Endothelial cell of coronary artery (primary cell): ENCODE data around the gene SPSB2. TPM values are rescaled to one million over a fixed set of nuclear protein-coding genes. Genes with fewer than 3 reads are reported as not detected.

Experiments used
- total RNA-seq: library from RNA; depleted of rRNA; stranded (reverse); fragments of >200 nt; gene quantifications from 2 replicates; pipeline ENCODE4 v1.2.3, GENCODE V29; 2014

The SPSB2 gene, protein sequence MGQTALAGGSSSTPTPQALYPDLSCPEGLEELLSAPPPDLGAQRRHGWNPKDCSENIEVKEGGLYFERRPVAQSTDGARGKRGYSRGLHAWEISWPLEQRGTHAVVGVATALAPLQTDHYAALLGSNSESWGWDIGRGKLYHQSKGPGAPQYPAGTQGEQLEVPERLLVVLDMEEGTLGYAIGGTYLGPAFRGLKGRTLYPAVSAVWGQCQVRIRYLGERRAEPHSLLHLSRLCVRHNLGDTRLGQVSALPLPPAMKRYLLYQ
- total RNA-seq = 3.2 and 3.5 TPM in 2 replicates

GRCh38 chr12:6873094-6874014 is at the start of gene SPSB2:
Gene SPSB2, minus strand, starts transcription at chr12:6873303. Its CDS starts 402 bp downstream, at chr12:6872901.

DNA sequence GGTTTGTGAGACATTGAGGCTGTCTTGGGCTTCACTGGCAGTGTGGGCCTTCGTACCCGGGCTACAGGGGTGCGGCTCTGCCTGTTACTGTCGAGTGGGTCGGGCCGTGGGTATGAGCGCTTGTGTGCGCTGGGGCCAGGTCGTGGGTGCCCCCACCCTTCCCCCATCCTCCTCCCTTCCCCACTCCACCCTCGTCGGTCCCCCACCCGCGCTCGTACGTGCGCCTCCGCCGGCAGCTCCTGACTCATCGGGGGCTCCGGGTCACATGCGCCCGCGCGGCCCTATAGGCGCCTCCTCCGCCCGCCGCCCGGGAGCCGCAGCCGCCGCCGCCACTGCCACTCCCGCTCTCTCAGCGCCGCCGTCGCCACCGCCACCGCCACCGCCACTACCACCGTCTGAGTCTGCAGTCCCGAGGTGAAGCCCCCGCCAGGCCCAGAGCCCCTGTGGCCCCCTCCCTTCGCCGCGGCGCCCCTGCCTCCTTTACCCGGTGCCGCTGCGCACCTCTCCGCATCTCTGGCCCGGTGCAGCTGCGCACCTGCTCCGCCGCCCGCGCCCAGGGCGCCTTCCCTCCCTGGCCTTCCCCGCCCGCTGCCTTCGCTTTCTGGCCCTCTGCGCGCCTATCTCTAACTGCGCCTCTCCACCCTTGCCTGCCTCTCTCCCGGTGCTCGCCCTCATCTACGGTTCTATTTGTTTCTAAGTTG is 41.3 kb upstream of the SPSB2 start, which contains the start of gene ENO2:
TSS of gene ENO2 (plus strand) at position 335 of the 701 bp plus-strand sequence. CDS start 1,253 bp downstream, outside the sequence.

DNA sequence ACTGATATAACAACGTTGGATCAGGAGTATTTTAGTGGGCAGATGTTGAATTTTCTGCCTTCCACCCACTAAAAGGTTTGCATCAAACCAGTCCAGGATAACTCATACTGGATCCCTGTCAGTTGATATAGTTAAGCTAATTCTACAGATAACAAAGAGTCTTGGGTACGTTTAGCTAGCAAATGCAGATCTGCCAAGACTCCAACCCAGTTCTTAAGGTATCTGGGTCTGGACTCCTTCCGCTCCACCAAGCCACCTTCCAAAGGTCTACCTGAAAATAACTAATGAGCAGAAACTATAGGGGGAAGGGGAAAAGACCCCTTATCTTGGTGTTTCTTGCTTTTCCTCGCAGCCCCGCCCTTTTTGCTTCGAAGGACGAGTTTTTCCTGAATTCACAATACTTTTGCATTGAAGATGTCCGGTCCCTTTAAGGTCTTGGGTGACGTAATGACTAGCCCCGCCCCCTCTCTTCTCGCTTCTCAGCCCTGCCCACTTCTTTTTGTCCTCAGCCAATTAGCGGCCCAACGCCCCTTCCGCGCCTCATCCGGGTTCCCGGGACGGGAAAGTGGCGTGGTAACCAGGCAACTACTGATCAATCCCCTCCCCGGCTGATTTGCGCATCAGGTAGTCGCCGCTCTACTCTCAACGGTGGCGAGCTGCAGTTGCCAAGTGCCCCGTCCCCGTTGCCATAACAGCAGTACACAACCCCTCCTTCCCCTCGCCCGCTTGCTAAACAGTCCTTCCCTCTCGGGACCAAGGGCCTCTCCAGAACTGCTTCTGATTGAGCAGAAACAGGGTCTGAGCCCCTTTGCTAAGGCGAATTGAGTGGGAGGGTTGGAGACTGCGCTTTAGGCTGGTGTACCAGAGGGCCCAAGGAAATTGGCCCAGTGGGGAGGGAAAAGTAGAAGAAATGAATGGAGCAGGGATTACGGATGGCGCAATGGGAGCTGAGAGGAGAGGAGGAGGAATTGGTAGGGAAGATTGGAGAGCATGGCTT is 31.5 kb upstream of the SPSB2 start, which contains the start of gene LRRC23:
TSS of gene LRRC23 (plus strand) at position 543 of the 997 bp plus-strand sequence. CDS start 812 bp downstream, outside the sequence.

GRCh38 chr12:6867413-6868210 is 5.5 kb downstream of the SPSB2 start, which contains the start of gene TPI1:
Gene TPI1, plus strand, starts transcription at chr12:6867531. Its CDS starts 36 bp downstream, at chr12:6867567.

GRCh38 chr12:6851921-6852650 is 21.0 kb downstream of the SPSB2 start, which contains the start of gene USP5:
Gene USP5, plus strand, starts transcription at chr12:6852150. Its CDS starts 30 bp downstream, at chr12:6852180.

GRCh38 chr12:6851153-6851920 is 21.8 kb downstream of the SPSB2 start, which contains the start of gene CDCA3:
Gene CDCA3, minus strand, starts transcription at chr12:6851286. Its CDS starts 334 bp downstream, at chr12:6850952.

DNA sequence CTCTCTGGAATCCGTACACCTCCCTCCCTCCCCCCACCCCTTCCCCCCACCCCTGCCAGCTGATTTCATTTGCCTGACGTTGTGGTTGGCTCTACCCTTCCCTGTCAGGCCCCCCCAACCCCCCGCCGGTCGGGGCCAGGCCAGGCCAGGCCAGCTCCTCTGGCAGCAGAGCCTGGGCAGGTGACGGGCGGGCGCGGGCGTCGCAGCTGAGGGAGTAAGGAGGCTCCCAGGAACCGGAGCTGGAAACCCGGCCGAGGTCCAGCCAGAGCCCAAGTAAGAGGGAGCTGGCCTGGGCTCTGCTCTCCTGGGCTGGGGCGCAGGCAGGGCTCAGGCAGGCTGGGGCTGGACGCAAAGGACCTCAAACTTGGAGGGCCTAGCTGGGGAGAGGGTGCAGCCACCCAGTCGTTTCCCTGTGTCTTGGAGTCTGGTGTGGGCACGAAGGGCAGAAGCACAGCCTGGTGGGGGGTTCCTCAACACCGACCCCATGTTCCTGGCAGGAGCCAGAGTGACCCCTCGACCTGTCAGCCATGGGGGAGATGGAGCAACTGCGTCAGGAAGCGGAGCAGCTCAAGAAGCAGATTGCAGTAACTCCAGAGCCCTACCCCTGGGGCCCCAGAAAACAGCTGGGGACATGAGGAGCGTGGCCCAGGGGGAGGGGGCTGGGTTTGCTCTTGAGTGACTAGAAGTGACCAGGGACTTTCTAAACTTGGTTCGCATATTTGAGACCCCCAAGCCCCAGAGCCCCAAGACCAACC is 32.2 kb downstream of the SPSB2 start, which contains the start of gene GNB3:
TSS of gene GNB3 (plus strand) at position 165 of the 755 bp plus-strand sequence. CDS start at position 528, 363 bp downstream.

DNA sequence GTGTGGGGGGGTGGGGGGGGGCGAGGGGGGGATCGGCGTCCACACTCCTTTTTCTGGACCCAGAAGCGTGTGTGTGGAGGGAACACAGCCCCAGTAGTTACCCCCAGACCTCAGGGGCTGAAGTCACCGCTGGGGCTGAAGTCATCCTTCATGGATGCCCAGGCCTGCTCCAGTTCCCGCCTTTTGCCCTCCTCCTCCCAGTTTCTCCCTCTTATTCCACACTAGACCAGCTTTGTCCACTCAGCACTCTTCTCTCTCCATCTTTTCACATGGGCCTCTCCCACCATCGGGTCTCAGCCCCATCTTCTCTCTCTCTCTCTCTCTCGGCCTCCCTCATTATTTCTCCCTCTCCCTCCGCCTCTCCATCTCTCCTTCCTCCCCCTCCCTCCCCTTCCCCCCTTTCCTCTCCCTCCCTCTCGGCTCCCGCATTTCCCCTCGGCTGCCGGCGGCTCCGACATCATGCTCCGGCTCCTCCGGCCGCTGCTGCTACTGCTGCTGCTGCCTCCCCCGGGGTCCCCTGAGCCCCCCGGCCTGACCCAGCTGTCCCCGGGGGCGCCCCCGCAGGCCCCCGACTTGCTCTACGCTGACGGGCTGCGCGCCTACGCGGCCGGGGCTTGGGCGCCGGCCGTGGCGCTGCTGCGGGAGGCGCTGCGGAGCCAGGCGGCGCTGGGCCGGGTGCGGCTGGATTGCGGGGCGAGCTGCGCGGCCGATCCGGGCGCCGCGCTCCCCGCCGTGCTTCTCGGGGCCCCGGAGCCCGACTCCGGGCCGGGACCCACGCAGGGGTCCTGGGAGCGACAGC is 44.9 kb downstream of the SPSB2 start, which contains the start of gene P3H3:
TSS of gene P3H3 (plus strand) at position 426 of the 799 bp plus-strand sequence. CDS start at position 460, 34 bp downstream.

DNA sequence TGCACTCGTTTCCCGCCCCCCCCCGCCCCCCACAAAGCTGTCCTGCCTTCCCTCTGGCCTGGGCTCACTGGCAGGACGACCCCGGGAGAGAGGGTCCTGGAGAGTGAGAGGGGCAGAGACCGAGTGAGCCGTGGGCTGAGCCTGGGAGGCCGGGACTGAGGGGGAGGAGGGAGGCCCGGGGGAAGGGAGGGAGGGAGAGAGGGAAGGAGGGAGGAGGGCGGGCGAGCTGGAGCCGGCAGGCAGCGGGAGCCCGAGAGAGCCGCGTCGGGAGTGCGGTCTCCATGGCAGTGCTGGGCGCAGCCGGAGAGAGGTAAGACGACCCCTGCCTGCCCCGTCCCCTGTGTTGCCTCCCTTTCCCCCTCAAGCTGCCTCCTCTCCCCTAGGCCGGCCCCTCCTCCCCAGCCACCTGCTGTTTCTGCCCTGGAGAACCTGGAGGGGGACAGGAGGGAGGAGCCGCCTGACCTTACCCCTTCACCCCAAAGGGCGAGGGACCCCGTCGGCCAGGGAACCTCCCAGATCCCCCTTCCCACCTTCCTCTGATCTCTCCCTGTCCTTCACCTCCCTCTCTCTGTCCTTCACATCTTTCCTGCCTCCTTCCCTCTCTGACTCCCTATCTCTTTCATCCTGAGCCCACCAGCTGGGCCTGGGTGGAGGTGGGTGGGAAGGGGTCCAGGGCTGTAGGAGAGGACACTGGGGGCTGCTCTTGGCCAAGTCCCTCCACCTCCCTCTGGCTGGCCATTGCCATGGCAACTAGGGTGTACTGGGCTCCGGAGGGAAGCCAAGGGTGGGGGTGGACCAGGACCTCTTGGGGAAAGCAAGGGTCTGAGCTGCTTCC is 51.3 kb downstream of the SPSB2 start, which contains the start of gene GPR162:
TSS of gene GPR162 (plus strand) at position 231 of the 835 bp plus-strand sequence. CDS start 2,078 bp downstream, outside the sequence.

Other genes with a start within 250 kb of the SPSB2 start
- not detected in 2 replicates for gene LPAR5, start 237.3 kb downstream of the SPSB2 start, total RNA-seq
- gene ACRBP, start 225.9 kb downstream of the SPSB2 start, total RNA-seq = 0.27 and 0.28 TPM in 2 replicates
- gene ING4, start 210.2 kb downstream of the SPSB2 start, total RNA-seq = 32.6 and 35.5 TPM in 2 replicates
- 9.0 and 12.4 TPM in 2 replicates for gene ZNF384, start 183.9 kb downstream of the SPSB2 start, total RNA-seq
- gene PIANP, start 172.5 kb downstream of the SPSB2 start, total RNA-seq = under 0.01 TPM in 1 of 2 replicates, not detected in the other
- 41.5 and 63.7 TPM in 2 replicates for gene COPS7A, start 149.3 kb downstream of the SPSB2 start, total RNA-seq
- 78.1 and 83.2 TPM in 2 replicates for gene MLF2, start 120.2 kb downstream of the SPSB2 start, total RNA-seq
- gene PTMS, start 106.9 kb downstream of the SPSB2 start, total RNA-seq = 78.6 and 93.1 TPM in 2 replicates
- gene LAG3, start 100.8 kb downstream of the SPSB2 start, total RNA-seq = under 0.01 and 0.09 TPM in 2 replicates
- 0.09 TPM in 1 of 2 replicates, not detected in the other for gene CD4, start 83.8 kb downstream of the SPSB2 start, total RNA-seq
- gene GPR162, start 51.5 kb downstream of the SPSB2 start, total RNA-seq = 6.4 and 10.2 TPM in 2 replicates
- gene P3H3, start 44.9 kb downstream of the SPSB2 start, total RNA-seq = 57.4 and 81.5 TPM in 2 replicates
- 1.3 and 1.5 TPM in 2 replicates for gene GNB3, start 32.4 kb downstream of the SPSB2 start, total RNA-seq
- 5.0 and 14.8 TPM in 2 replicates for gene CDCA3, start 22.0 kb downstream of the SPSB2 start, total RNA-seq
- gene USP5, start 21.2 kb downstream of the SPSB2 start, total RNA-seq = 82.9 and 94.1 TPM in 2 replicates
- gene TPI1, start 5.8 kb downstream of the SPSB2 start, total RNA-seq = 1,012 and 1,804 TPM in 2 replicates
- 3.0 and 7.5 TPM in 2 replicates for gene LRRC23, start 31.5 kb upstream of the SPSB2 start, total RNA-seq
- gene ENO2, start 41.3 kb upstream of the SPSB2 start, total RNA-seq = 5.6 and 33.4 TPM in 2 replicates
- 8.1 and 15.3 TPM in 2 replicates for gene ATN1, start 54.7 kb upstream of the SPSB2 start, total RNA-seq
- not detected in 2 replicates for gene RNU7-1, start 70.5 kb upstream of the SPSB2 start, total RNA-seq
- gene C12orf57, start 70.7 kb upstream of the SPSB2 start, total RNA-seq = 115 and 143 TPM in 2 replicates
- 0.09 and 0.19 TPM in 2 replicates for gene PTPN6, start 78.1 kb upstream of the SPSB2 start, total RNA-seq
- 143 and 181 TPM in 2 replicates for gene PHB2, start 97.4 kb upstream of the SPSB2 start, total RNA-seq
- 37.2 and 38.7 TPM in 2 replicates for gene EMG1, start 97.6 kb upstream of the SPSB2 start, total RNA-seq
- 4.5 and 5.4 TPM in 2 replicates for gene LPCAT3, start 145.2 kb upstream of the SPSB2 start, total RNA-seq
- gene C1S, start 187.4 kb upstream of the SPSB2 start, total RNA-seq = 0.18 and 2.7 TPM in 2 replicates
- gene C1R, start 219.1 kb upstream of the SPSB2 start, total RNA-seq = 1.2 and 2.4 TPM in 2 replicates
- gene C1RL, start 235.9 kb upstream of the SPSB2 start, total RNA-seq = 13.0 and 16.9 TPM in 2 replicates